PC-9 (cell line): ENCODE results near the gene MGARP.

Experiments
- CTCF ChIP-seq: fragments of 200-600 bp; sonication (generic); conservative IDR thresholded peaks from 2 replicates; pipeline ENCODE4 v1.6.1; 2017; ENCODE audit warnings: mixed run types, antibody characterized with exemption, mild to moderate bottlenecking, moderate library complexity
- EZH2 ChIP-seq: fragments of 200-600 bp; sonication (generic); IDR thresholded peaks from 2 replicates; pipeline ENCODE4 v1.8.0; 2017; ENCODE audit warnings: antibody characterized with exemption, low read depth

GRCh38 chr4:139274790-139275189 lies 5.2 kb downstream of the MGARP start:
- TF ChIP-seq CTCF (no peak), EZH2 (no peak)
